T-helper 2 cell treated with Interferon-gamma antibody and Interleukin-4, amounts not matched to agents 5 μg/mL and 100 μg/mL, for 36 hours (primary cell): ENCODE results near the gene GRM8.
"Not testable (repeated sequence)": the region's sequence is repeated elsewhere in the genome, so short reads cannot be mapped to it uniquely, and the experiment has no call there.

Experiments used
- DNase-seq: peaks from one replicate; pipeline ENCODE4 v3.0.0; 2021; ENCODE audit warnings: low spot score
- H3K27ac Mint-ChIP-seq: one replicate; pipeline ENCODE4 v1.8.0; 2021; ENCODE audit warnings: mild to moderate bottlenecking, mixed read lengths
- H3K27me3 Mint-ChIP-seq: one replicate; pipeline ENCODE4 v1.8.0; 2021; ENCODE audit warnings: low read depth, mixed read lengths
- H3K36me3 Mint-ChIP-seq: one replicate; pipeline ENCODE4 v1.8.0; 2021; ENCODE audit warnings: low read depth, mixed read lengths
- H3K4me1 Mint-ChIP-seq: one replicate; pipeline ENCODE4 v1.8.0; 2021; ENCODE audit warnings: low read depth, mixed read lengths
- H3K4me3 Mint-ChIP-seq: one replicate; pipeline ENCODE4 v1.8.0; 2022; ENCODE audit warnings: mild to moderate bottlenecking, moderate library complexity, mixed read lengths
- H3K9me3 Mint-ChIP-seq: one replicate; pipeline ENCODE4 v1.8.0; 2021; ENCODE audit warnings: mixed read lengths

Gene GRM8

DNA sequence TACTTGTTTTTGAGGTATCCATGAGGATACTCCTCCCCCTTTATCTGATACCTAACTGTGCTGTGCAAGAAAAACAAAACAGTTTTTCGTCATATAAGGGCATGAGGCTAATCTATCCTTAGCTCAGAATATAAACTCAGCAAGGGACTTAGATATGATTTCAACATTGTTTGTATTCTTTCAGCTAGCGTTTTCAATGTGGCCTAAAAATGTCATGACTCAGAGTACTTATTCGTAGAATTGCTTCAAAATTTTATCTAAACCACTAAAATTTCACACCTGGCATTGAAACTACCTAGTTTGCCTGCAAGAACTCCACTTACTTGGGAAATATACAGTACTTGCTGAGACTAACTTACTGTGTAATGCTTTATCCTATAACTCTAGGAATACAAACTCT, 376.2 kb downstream of the GRM8 start:
- not testable (repeated sequence) for H3K27me3 Mint-ChIP-seq, H3K4me3 Mint-ChIP-seq, H3K9me3 Mint-ChIP-seq, H3K27ac Mint-ChIP-seq, H3K36me3 Mint-ChIP-seq, H3K4me1 Mint-ChIP-seq, DNase-seq

DNA sequence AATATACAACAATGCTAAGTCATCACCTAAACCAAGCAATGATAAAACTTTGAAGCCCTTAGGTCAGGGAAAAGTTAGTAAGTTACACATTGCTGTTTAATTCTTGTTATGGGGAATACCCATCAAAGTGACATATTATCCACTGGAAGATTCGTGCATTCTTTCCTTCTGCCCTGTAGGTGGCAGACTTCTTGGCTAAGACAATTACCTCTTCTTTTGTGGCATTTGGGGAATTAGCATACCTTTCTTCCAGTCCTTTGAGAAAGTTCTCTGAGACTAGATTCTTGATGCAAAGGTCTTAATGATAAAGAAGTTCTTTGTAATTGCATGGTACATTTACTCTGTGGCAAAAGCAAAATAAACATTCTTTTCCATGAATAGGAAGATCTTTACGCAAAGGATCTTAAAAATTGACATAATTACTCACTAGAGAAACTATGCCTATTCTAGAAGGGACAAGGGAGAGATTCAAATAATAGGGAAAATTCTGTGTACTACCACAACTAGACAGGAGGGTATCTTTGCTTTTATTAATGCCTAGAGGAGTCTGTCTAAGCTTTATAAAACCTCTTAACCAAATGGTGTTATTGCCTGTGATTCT, 395.9 kb downstream of the GRM8 start:
- H3K4me3 Mint-ChIP-seq = no peak overlapping the region
- no peaks in the 10 kb centered on the region for H3K27me3 Mint-ChIP-seq
- H3K36me3 Mint-ChIP-seq = no peaks in the 10 kb centered on the region
- H3K4me1 Mint-ChIP-seq = no peaks in the 10 kb centered on the region
- H3K9me3 Mint-ChIP-seq = no peaks in the 10 kb centered on the region
- H3K27ac Mint-ChIP-seq = no peak overlapping the region
- DNase-seq = no peak

DNA sequence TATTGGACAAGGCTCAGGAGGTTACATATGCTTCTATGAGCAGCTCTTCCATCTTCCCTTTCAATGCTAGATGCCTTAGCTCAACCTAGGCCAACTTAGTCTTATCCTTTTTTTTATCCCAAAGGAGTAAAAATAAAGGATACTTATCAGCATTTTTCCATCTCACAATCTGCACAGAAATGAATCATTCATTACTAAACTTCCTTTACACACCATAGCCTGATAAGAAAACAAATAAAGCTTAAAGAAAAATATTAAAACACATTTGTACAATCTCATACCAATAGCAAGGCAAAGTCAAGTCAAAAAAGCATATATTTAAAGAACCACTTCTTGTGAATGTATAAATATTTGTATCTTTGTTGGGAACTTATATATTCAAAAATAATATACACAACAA, 407.4 kb downstream of the GRM8 start:
- Mint-ChIP-seq H3K9me3 (no peaks in the 10 kb centered on the region), H3K27me3 (no peaks in the 10 kb centered on the region), H3K4me1 (no peaks in the 10 kb centered on the region), H3K27ac (no peak overlapping the region), H3K4me3 (no peak overlapping the region), H3K36me3 (no peaks in the 10 kb centered on the region)
- DNase-seq = no peak

DNA sequence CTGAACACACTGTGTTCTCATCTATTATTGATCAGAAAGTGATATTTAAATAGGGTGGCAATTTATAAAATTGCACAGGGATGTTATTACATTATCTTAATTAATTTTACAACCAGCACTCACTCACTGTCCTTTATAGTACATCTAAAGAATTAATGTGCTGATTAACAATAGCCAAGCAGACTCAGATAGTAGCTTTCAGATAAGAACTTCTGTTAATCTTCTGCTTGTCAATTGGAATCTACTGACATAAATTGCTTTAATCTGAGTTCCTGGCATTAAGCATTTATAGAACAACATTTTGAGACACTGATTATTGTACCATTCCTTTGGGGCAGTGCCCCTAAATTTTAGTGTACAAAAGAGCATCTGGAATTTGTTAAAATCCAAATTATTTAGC, 408.9 kb downstream of the GRM8 start:
- Mint-ChIP-seq H3K36me3 (no peaks in the 10 kb centered on the region), H3K4me3 (no peak overlapping the region), H3K27ac (no peak overlapping the region), H3K27me3 (no peaks in the 10 kb centered on the region), H3K4me1 (no peaks in the 10 kb centered on the region), H3K9me3 (no peaks in the 10 kb centered on the region)
- DNase-seq = no peak

DNA sequence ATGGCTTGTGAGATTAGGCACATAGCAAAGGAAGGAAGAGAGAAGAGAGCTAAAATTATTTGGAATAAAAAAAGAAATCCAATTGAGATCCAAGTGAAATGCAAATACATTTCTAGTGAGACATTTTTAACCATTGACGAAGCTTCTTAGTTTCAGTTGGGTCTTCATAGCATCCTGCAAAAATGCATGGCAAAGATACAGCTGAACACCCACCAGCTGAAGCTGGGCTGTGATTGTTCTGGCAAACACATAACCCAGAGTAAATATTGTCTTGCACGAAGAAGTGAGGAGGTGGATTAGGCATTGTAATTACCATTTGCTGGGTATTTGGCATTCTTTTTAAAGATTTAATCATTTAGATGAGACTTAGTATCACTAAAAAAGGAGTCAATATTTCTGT, 409.4 kb downstream of the GRM8 start:
- H3K27me3 Mint-ChIP-seq = no peaks in the 10 kb centered on the region
- no peaks in the 10 kb centered on the region for H3K36me3 Mint-ChIP-seq
- H3K4me3 Mint-ChIP-seq = no peak overlapping the region
- no peak for DNase-seq
- H3K4me1 Mint-ChIP-seq = no peaks in the 10 kb centered on the region
- H3K27ac Mint-ChIP-seq = no peak overlapping the region
- no peaks in the 10 kb centered on the region for H3K9me3 Mint-ChIP-seq

DNA sequence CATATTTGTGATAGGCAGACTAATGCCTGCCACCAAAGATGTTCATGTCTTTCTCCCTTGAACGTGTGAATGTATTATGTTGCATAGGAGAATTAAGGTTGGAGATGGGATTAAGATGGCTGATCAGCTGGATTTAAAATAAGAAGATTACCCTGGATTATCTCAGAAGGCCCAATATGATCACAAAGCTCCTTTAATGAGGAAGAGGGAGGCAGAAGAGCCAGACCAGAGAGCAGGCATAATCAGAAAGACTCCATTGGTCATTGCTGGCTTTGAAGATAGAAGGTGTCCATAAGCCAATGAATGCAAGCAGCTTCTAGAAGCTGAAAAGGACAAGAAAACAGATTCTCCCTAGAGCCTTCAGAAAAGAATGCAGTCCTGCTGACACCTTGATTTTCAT, 410.3 kb downstream of the GRM8 start:
- H3K36me3 Mint-ChIP-seq = no peaks in the 10 kb centered on the region
- no peaks in the 10 kb centered on the region for H3K4me1 Mint-ChIP-seq
- no peaks in the 10 kb centered on the region for H3K9me3 Mint-ChIP-seq
- no peak overlapping the region for H3K27ac Mint-ChIP-seq
- no peaks in the 10 kb centered on the region for H3K27me3 Mint-ChIP-seq
- DNase-seq = no peak
- H3K4me3 Mint-ChIP-seq = no peak overlapping the region

DNA sequence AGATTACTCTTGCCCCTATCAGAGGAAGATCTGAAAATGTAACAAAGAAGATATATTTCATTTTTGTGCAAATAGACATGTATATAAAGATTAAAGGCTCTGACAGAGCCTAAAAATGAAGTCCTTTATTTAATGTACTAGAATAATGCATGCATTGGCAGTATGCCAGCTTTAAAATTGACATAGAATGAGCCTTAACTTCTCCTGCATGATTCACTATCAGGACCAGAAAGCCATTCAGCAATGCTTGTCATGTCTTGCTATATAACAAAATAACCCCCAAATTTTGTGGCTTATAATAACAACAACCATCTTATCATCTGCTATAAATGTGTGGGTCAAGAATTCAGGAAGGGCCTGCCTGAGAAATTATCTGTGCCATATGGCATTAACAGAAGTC, 411.9 kb downstream of the GRM8 start:
- Mint-ChIP-seq H3K4me3 (no peak overlapping the region), H3K27ac (no peak overlapping the region), H3K9me3 (no peaks in the 10 kb centered on the region), H3K4me1 (no peaks in the 10 kb centered on the region), H3K27me3 (no peaks in the 10 kb centered on the region), H3K36me3 (no peaks in the 10 kb centered on the region)
- DNase-seq = no peak

DNA sequence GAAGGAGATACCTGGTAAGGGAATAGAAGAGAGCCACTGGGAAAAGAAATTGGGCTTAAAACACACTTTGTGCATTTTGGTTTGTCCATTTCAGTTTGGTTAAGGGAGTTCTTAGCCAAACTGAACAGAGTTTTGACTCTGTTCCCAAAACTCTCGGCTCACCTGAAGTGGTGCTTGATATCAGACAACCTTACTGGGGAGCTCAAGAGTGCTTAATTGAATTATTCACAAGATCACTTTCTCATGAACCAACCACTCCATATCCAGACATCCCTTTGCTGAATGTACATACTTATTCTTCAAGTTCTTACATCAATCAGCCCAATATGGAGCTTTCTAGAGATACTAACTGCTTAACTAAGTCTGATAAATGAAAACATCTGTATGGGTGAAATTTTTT, 413.1 kb downstream of the GRM8 start:
- Mint-ChIP-seq H3K9me3 (no peaks in the 10 kb centered on the region), H3K27me3 (no peaks in the 10 kb centered on the region), H3K4me3 (no peak overlapping the region), H3K27ac (no peak overlapping the region), H3K4me1 (no peaks in the 10 kb centered on the region), H3K36me3 (no peaks in the 10 kb centered on the region)
- DNase-seq = no peak

DNA sequence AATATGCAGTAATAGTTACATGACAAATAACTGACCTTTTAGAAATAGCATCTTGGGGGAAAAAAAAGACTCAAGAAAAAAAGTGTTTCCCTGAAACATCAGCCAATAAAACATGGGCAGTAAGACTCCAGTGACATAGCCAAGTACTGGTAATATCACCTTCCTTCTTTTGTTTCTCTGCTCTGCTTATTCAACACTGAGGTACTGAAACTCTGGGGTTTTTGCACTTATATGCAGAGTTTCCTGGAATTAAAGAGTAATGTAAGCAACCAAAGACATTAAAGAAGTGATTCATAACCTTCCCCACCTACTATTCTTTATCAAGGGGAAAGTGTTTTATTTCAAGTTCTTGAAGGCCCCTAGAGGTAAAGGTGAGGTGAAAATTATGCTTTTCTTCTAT, 414.5 kb downstream of the GRM8 start:
- no peaks in the 10 kb centered on the region for H3K4me1 Mint-ChIP-seq

DNA sequence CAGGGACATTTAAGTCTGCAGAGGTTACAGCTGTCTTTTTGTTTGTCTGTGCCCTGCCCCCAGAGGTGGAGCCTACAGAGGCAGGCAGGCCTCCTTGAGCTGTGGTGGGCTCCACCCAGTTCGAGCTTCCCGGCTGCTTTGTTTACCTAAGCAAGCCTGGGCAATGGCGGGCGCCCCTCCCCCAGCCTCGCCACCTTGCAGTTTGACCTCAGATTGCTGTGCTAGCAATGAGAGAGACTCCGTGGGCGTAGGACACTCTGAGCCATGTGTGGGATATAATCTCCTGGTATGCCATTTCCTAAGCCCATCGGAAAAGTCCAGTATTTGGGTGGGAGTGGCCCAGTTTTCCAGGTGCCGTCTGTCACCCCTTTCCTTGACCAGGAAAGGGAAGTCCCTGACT, 421.5 kb downstream of the GRM8 start:
- H3K4me3 Mint-ChIP-seq, H3K36me3 Mint-ChIP-seq, H3K27me3 Mint-ChIP-seq, H3K9me3 Mint-ChIP-seq, H3K27ac Mint-ChIP-seq, DNase-seq, H3K4me1 Mint-ChIP-seq: not testable (repeated sequence)

More for the DNA sequence above, 414.5 kb downstream of the GRM8 start:
- Mint-ChIP-seq H3K4me3 (no peak overlapping the region), H3K27me3 (no peaks in the 10 kb centered on the region), H3K36me3 (no peaks in the 10 kb centered on the region), H3K9me3 (no peaks in the 10 kb centered on the region), H3K27ac (no peak overlapping the region)
- DNase-seq = no peak

DNA sequence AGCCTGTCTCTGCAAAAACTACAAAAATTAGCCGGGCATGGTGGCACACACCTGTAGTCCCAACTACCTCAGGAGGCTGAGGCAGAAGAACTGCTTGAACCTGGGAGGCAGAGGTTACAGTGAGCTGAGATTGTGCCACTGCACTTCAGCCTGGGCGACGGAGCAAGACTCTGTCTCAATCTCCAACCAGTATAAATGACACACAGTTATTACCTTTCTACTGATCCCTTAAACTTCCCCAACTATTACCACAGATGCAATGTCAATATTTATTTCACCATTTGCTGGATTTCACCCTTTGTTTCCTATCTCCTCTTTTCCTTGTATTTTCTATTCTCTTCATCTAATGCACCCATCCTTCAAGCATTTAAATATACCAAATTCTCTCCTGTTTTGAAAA, 431.8 kb downstream of the GRM8 start:
- no peak overlapping the region for H3K4me3 Mint-ChIP-seq
- H3K9me3 Mint-ChIP-seq = no peaks in the 10 kb centered on the region
- H3K27me3 Mint-ChIP-seq = no peaks in the 10 kb centered on the region
- H3K4me1 Mint-ChIP-seq = no peaks in the 10 kb centered on the region
- no peak overlapping the region for H3K27ac Mint-ChIP-seq
- no peaks in the 10 kb centered on the region for H3K36me3 Mint-ChIP-seq
- DNase-seq = no peak

DNA sequence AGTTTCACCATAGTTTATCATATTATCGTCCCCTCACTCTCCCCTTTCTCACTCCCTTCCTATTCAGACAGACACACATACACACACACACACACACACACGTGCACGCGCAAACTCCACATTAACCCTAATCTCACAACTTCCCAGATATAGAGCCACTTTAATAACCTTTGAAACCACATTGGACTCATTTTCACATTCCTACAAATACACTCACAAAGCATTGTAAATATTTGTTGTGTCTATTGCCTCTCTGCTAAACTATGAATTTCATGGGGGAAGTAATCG, 433.6 kb downstream of the GRM8 start:
- no peaks in the 10 kb centered on the region for H3K36me3 Mint-ChIP-seq
- no peak overlapping the region for H3K4me3 Mint-ChIP-seq
- DNase-seq = no peak
- H3K27ac Mint-ChIP-seq = no peak overlapping the region
- no peaks in the 10 kb centered on the region for H3K4me1 Mint-ChIP-seq
- no peaks in the 10 kb centered on the region for H3K9me3 Mint-ChIP-seq
- H3K27me3 Mint-ChIP-seq = no peaks in the 10 kb centered on the region

DNA sequence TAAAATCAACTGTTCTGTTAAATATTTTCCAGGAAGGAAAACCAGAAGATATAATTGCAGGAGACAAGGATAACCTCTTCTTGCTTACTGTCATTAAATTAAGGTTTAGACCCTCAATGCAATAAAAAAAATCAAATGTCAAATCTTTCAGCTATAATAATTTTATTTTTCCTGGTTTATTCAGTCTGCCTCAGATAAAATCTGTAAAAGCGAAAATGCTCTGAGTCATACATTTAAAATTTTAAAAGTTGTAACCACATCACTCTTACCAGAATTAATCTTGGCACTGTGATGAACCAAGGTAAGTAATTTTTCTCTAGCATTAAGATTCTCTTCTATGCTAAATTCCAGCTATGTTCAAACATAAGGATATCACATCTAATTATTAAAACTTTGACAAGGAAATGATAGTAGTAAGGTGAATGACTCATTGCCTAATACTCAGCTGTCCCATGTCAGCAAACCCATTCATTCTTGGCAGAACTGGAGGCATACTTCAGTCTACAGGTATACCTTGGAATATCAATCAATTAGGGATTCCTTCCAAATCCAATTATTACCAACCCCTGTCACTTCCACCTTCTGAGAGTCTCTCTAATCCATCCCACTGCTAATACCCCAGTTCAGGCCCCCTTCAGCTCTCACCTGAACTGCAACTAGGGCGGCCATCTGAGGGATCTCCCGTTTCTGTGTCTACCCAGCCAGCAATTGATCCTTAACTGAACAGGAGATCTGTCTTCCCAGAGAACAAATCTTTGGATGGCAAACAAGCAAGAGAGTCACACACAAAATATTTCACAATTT, 434.1 kb downstream of the GRM8 start:
- Mint-ChIP-seq H3K27me3 (no peaks in the 10 kb centered on the region), H3K4me1 (no peaks in the 10 kb centered on the region), H3K36me3 (no peaks in the 10 kb centered on the region)

DNA sequence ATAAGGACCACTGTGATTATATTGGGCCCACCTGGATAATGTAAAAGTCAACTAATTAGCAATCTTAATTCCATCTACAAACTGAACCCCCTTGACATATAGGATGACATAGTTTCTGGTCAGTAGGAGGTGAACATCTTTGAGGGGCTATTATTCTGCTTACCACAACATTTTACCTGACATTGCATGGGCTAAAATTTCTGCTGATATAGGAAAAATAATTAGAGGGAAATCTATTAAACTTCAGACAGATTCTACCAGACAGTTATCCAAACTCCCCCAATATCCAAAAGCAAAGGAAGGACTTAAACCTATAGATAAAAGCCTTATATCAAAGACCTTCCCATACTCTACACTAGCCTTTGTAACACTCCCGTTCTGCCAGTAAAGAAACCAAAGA, 443.6 kb downstream of the GRM8 start:
- Mint-ChIP-seq H3K27ac (no peak overlapping the region), H3K4me1 (no peaks in the 10 kb centered on the region)

More for the DNA sequence above, 434.1 kb downstream of the GRM8 start:
- no peak overlapping the region for H3K27ac Mint-ChIP-seq
- H3K4me3 Mint-ChIP-seq = no peak overlapping the region
- DNase-seq = no peak
- no peaks in the 10 kb centered on the region for H3K9me3 Mint-ChIP-seq

DNA sequence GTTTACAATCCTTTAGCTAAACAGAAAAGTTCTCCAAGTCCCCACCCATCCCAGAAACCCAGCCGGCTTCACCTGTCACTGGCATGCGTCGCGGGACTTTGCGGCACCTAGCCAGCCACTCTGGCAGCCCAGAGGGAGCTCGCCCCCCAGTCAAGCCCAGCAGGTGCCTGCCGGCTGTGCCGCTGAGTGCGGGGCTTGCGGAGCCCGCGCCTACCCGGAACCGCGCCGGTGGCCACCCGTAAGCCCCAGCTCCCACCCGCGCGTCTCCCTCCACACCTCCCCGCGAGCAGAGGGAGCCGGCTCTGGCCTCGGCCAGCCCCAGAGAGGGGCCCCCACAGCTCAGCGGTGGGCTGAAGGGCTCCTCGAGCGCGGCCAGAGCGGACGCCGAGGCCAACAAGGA, 446.1 kb downstream of the GRM8 start:
- Mint-ChIP-seq H3K4me3 (no peak overlapping the region), H3K27ac (no peak overlapping the region), H3K9me3 (no peaks in the 10 kb centered on the region), H3K4me1 (no peaks in the 10 kb centered on the region), H3K36me3 (no peaks in the 10 kb centered on the region), H3K27me3 (no peaks in the 10 kb centered on the region)
- no peak for DNase-seq

More for the DNA sequence above, 443.6 kb downstream of the GRM8 start:
- H3K36me3 Mint-ChIP-seq = no peaks in the 10 kb centered on the region
- H3K4me3 Mint-ChIP-seq = no peak overlapping the region
- no peaks in the 10 kb centered on the region for H3K27me3 Mint-ChIP-seq
- DNase-seq = no peak
- H3K9me3 Mint-ChIP-seq = no peaks in the 10 kb centered on the region
